Prostate gland (tissue), 2 donors: ENCODE data around the gene TRIM10. TPM values are rescaled to one million over a fixed set of nuclear protein-coding genes. Genes with fewer than 3 reads are reported as not detected.

ENCODE experiments used
- DNase-seq: peaks from one replicate; pipeline ENCODE4 v3.0.0-alpha.2; 2019; ENCODE audit warnings: low spot score
- H3K27ac ChIP-seq, 2 donors: fragments of 200-600 bp; sonication (generic); 2 replicates each; pipeline ENCODE4 v1.5.1; 2017 to 2019
- H3K27me3 ChIP-seq: fragments of 200-600 bp; sonication (generic); replicated peaks from 2 replicates; pipeline ENCODE4 v1.5.1; 2019; ENCODE audit not compliant: insufficient read depth
- H3K36me3 ChIP-seq, 2 donors: fragments of 200-600 bp; sonication (generic); 1 replicate in 1 of 2; 2 replicates in 1 of 2; pipeline versions ENCODE4 v1.5.1 to v1.8.1; 2017 to 2019
- H3K4me1 ChIP-seq: fragments of 200-600 bp; sonication (generic); replicated peaks from 2 replicates; pipeline ENCODE4 v1.5.1; 2019
- H3K4me3 ChIP-seq, 2 donors: fragments of 200-600 bp; sonication (generic); 2 replicates each; pipeline ENCODE4 v1.5.1; 2017 to 2019
- H3K9me3 ChIP-seq: fragments of 200-600 bp; sonication (generic); 2 replicates; pipeline ENCODE4 v1.5.1; 2017
- POLR2A ChIP-seq: fragments of 450-650 bp; IDR thresholded peaks from one replicate; pipeline ENCODE4 v1.6.1; 2016; ENCODE audit warnings: antibody characterized with exemption, mild to moderate bottlenecking
- POLR2AphosphoS5 ChIP-seq: sonication (generic); formaldehyde crosslinking; IDR thresholded peaks from one replicate; pipeline ENCODE4 v1.6.1; 2017; ENCODE audit warnings: antibody characterized with exemption
- WGBS: methylation state at CpG from one replicate; pipeline ENCODE4 v1.1.5; 2018; 5-methylcytosine and 5-hydroxymethylcytosine counted together
- intact Hi-C: fragments of 100-400 bp; cut with DNase I; formaldehyde crosslinking; loops from one replicate; pipeline ENCODE4 v1.14.2; 2022
- total RNA-seq, 2 donors: library from RNA; depleted of rRNA; stranded (reverse); fragments of >200 nt; gene quantifications; one replicate each; pipeline ENCODE4 v1.1.0, GENCODE V29; 2016
- TF ChIP-seq, protein P1 (sequence below), 4 experiments: fragments of 200-600 bp in 2 of 4; fragments of 450-650 bp in 2 of 4; sonication (generic) in 2 of 4; IDR thresholded peaks; 1 replicate in 3 of 4; 2 replicates in 1 of 4; pipeline ENCODE4 v1.5.1; 2016 to 2019; ENCODE audit warnings: antibody characterized with exemption in 4 of 4, mild to moderate bottlenecking in 2 of 4, moderate library complexity in 2 of 4

TRIM10 gene
- total RNA-seq, 2 donors from 2014 or later = not detected

- WGBS = 75% methylated on average over 10 of the region's 10 CpGs
- H3K4me3 ChIP-seq = no peak overlapping the region
- intact Hi-C loops = no loop called here
- DNase-seq = no peak
- H3K4me1 ChIP-seq = no peaks in the 10 kb centered on the region
- no peak overlapping the region for H3K27ac ChIP-seq
- TF ChIP-seq, protein P1, sequence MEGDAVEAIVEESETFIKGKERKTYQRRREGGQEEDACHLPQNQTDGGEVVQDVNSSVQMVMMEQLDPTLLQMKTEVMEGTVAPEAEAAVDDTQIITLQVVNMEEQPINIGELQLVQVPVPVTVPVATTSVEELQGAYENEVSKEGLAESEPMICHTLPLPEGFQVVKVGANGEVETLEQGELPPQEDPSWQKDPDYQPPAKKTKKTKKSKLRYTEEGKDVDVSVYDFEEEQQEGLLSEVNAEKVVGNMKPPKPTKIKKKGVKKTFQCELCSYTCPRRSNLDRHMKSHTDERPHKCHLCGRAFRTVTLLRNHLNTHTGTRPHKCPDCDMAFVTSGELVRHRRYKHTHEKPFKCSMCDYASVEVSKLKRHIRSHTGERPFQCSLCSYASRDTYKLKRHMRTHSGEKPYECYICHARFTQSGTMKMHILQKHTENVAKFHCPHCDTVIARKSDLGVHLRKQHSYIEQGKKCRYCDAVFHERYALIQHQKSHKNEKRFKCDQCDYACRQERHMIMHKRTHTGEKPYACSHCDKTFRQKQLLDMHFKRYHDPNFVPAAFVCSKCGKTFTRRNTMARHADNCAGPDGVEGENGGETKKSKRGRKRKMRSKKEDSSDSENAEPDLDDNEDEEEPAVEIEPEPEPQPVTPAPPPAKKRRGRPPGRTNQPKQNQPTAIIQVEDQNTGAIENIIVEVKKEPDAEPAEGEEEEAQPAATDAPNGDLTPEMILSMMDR (IDR thresholded peaks at IDR 0.05) = no peak
- TF ChIP-seq POLR2A = no peak
- no peak for TF ChIP-seq POLR2AphosphoS5
- peaks cover 3% of the 10 kb centered on the region for H3K27me3 ChIP-seq
- no peaks in the 10 kb centered on the region for H3K36me3 ChIP-seq
- H3K9me3 ChIP-seq = no peaks in the 10 kb centered on the region
These were observed 48.5 kb downstream of the TRIM10 start for GRCh38 chr6:30112402-30112994.

DNA sequence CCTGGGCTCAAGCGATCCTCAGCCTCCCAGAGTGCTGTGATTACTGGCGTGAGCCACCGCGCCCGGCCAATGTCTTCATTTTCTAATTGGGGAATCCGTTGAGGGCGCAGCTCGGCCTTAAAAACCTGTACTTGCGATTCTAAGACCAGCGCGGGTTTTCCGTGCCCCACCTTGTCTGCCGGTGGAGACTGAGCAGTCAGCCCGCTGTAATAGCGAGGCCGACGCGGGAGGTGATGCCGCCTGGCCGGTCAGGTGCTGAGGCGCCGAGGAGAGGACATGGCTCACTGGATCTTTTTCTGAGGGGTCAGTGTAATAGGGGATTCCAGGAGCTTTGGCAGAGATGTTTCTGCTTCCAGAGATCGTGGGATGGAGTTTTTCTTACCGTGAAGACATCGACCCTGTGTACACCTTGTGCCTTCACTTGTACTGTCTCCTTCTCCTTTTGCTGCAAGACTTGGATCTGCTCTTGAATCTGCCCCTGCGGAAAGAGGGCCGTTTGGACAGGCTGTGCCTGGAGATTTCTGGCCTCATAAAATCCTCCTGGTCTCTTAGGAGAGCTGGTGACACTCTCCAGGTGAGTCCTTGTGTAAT is 49.6 kb downstream of the TRIM10 start:
- Histone ChIP-seq H3K4me3 (no peak overlapping the region), H3K27ac (no peak overlapping the region), H3K4me1 (no peaks in the 10 kb centered on the region), H3K27me3 (peaks cover 3% of the 10 kb centered on the region), H3K36me3 (no peaks in the 10 kb centered on the region), H3K9me3 (no peaks in the 10 kb centered on the region)
- TF ChIP-seq POLR2AphosphoS5 (no peak), POLR2A (no peak)
- TF ChIP-seq, protein P1 (IDR thresholded peaks at IDR 0.05) = no peak
- no peak for DNase-seq
- intact Hi-C loops = no loop called here
- 48% methylated on average over 27 of the region's 27 CpGs for WGBS

DNA sequence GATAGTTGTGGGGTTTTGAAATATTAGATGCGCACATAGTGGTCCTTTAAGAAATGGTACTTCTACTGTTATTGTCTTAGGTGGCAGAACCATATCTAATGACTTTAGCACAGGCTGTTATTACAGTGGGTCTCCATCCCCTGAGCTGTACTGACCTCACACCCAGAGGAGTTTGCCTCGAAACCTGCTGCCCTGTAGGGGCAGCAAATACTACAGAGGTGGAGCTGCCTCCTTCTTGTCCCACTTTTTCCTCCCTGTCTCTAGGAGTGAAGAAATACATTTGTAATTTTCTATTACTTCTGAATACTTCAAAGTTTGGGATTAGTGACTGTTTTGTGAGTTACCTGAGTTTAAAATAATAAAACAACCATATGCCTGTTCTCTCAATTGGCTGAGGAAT is 56.4 kb downstream of the TRIM10 start:
- intact Hi-C loops = no loop called here
- H3K36me3 ChIP-seq = no peaks in the 10 kb centered on the region
- H3K27me3 ChIP-seq = no peaks in the 10 kb centered on the region

GRCh38 chr6:30103872-30104179 is 57.2 kb downstream of the TRIM10 start:
- no peaks in the 10 kb centered on the region for H3K27me3 ChIP-seq
- H3K36me3 ChIP-seq = no peaks in the 10 kb centered on the region
- no peak overlapping the region for H3K27ac ChIP-seq
- 51% methylated on average over 3 of the region's 3 CpGs for WGBS
- intact Hi-C loops = loop anchor here (2.0 kb wide), 1 partner anchor 27 kb away; no protein-coding TSS in a partner anchor
- no peaks in the 10 kb centered on the region for H3K9me3 ChIP-seq
- DNase-seq = no peak
- peak overlapping the region in 1 of 2 donors; percentile 27 for H3K4me3 ChIP-seq
- TF ChIP-seq, protein P1 (IDR thresholded peaks at IDR 0.05) = no peak
- TF ChIP-seq POLR2A = no peak
- peaks cover 16% of the 10 kb centered on the region for H3K4me1 ChIP-seq

More for the DNA sequence above, 56.4 kb downstream of the TRIM10 start:
- 94% methylated on average over 2 of the region's 2 CpGs for WGBS
- TF ChIP-seq, protein P1 (IDR thresholded peaks at IDR 0.05) = no peak
- Histone ChIP-seq H3K9me3 (no peaks in the 10 kb centered on the region), H3K27ac (no peak overlapping the region), H3K4me1 (peaks cover 16% of the 10 kb centered on the region), H3K4me3 (no peak overlapping the region)
- no peak for DNase-seq
